ENCODE results near the gene ODAD3.
"Not testable (repeated sequence)": the region's sequence is repeated elsewhere in the genome, so short reads cannot be mapped to it uniquely, and the experiment has no call there.

Gene ODAD3

DNA sequence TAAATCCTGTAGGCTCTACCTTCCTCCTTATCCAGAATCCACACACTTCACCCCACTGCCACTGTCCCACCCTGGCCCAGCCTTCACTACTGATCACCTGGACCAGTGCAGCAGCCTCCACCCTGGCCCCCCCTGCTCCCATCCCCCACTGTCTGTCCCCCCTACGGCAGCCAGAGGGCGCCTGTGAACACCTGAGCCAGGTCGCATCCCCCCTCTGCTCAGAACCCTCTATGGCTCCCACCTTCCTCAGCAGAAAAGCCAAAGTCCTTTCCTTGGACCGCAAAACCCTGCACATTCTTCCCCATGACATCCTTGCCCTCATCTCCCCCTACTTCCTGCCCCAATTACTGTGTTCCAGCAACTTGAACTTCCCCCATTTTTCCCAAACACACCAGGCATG is 25.3 kb upstream of the ODAD3 start:
- FAIRE-seq (no peak), DNase-seq (ENCODE audit: low spot score) (no peak)

DNA sequence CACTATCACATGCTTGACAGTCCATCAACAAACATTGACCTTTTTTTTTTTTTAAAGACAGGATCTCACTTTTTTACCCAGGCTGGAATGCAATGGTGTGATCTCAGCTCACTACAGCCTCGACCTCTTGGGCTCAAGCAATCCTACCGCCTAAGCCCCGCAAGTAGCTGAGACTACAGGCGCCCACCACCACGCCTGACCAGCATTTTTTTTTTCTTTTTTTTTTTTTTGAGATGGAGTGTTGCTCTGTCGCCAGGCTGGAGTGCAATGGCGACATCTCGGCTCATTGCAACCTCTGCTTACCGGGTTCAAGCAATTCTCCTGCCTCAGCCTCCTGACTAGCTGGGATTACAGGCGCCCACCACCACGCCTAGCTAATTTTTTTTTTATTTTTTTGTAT is 24.0 kb upstream of the ODAD3 start:
- not testable (repeated sequence) for DNase-seq (ENCODE audit: low spot score); FAIRE-seq

DNA sequence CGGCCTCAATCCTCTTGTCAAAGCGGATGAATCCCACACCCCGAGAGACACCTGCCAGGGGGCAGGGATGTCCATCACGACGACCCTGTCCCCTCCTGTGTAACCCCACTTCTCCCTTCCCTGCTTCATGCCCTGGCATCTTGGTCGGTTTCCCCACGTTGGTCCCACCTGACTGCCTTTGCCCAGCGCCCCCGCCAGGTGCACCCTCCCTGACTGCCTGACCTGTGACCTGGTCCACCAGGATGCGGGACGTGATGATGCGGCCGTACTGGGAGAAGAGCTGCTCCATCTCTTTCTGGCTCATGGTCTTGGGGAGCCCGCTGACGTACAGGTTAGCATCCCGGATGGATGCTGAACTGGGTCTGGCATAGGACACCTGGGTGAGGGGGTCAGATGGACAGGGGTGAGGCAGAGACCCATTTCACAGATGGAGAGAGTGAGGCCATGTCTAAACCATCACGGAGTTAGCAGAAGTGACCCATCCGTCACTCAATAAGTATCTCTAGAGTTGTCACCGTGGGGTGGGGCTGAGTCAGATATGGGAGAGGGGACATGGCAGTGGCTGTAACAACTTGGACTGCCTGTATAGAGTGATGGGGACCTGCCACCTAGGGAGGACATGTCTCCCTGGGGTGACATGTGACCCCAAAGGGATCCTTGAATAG is 23.4 kb upstream of the ODAD3 start:
- DNase-seq (ENCODE audit: low spot score) (no peak), FAIRE-seq (no peak)

DNA sequence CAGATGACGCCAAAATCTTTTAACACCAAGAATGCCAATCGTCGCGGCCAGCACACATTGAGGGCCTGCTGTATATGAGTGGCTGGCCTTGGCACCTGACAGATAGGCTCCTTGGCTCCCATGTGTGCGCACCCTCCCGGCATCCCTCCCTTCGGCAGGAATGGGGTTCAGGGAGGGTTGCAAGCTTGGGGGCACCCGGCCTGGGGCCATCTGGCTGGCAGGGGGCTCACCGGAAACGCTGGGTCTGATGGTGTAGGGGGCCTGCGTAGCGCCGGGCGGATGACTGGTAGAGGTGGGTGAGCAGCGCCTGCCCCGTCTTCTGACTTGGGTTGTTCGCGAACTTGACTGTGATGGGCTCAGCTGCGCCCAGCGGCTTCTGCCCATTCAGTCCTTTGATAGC is 22.9 kb upstream of the ODAD3 start:
- no peak for FAIRE-seq
- DNase-seq (ENCODE audit: low spot score) = no peak

DNA sequence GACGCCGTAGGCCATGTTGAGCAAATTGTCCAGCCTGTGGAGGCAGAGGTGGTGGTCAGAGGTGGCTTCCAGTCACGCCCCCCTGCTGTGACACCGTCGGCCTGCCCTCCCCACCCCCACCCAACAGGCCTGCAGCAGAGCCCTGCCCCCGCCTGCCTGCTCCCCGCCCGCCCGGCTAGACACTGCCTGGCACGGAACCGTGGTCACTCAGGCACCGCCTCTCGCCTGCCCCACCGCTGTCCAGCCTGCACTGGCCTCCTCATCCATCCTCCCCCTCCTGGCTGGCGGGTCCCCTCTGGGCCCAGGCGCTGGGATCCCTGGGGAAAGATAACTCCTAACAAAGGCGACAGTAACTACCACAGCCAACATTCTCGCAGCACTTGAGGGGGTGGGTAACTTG is 22.2 kb upstream of the ODAD3 start:
- DNase-seq (ENCODE audit: low spot score) (no peak), FAIRE-seq (no peak)

DNA sequence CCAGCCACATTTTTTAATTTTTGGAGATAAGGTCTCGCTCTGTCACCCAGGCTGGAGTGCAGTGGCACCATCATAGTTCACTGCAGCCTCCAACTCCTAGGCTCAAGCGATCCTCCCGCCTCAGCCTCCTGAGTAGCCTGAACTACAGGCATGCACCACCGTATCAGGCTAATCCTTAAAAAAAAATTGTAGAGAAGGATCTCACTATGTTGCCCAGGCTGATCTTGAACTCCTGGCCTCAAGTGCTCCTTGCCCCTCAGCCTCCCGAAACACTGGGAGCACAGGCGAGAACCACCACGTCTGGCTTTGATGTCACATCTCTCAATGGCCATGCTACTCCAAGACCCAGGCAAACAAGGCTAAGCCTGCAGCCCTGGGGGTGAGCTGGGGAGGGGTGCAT is 21.7 kb upstream of the ODAD3 start:
- FAIRE-seq (no peak), DNase-seq (ENCODE audit: low spot score) (no peak)

DNA sequence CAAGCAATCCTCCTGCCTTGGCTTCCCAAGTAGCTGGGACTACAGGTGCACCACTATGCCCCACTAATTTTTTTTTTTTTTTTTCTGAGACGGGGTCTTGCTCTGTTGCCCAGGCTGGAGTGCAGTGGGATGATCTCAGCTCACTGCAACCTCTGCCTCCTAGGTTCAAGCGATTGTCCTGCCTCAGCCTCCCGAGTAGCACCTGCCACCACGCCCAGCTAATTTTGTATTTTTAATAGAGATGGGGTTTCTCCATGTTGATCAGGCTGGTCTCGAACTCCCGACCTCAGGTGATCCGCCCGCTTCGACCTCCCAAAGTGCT is 20.3 kb upstream of the ODAD3 start:
- DNase-seq (ENCODE audit: low spot score); FAIRE-seq: not testable (repeated sequence)

DNA sequence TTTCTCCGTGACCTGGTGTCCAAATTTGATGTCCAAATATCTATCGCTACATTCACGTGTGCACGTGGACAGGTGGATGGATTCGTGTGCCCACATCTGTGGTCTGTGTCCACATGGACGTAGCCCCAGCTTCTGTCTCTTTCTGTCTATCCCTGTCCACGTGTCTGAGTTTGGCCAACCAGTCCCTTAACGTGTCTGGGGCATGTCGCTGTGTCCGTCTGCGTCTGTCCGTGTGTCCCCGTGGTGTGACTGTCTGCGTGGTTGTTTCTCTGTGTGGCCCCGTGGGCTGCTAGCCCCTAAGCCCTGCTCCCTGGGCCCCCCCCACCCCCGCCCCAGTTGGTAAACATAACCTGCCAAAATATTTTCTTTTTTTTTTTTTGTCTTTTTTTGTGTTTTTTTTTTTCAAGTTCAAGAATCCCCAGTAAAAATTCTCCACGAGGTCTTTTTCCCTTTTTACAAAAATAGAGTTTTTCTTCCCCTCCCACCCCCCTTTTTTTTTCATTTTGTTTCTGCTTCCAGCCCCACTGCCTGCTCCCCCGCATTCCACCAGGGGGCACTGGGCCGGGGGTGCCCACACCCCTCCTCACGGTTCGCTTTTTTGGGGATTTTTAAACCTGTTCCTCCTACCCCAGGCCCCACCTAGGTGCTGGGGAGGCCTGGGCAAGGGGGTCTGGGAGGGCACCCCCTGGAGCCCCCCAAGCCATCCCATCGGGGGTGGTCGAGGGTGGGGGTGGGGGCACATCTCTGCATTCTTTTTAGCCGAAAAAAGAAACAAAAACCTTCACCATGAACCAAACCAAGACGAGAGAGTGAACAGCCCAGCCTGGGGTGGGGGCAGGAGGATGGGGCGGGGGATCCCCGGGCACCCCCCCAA is 18.8 kb upstream of the ODAD3 start:
- DNase-seq (ENCODE audit: low spot score) (no peak), FAIRE-seq (no peak)

DNA sequence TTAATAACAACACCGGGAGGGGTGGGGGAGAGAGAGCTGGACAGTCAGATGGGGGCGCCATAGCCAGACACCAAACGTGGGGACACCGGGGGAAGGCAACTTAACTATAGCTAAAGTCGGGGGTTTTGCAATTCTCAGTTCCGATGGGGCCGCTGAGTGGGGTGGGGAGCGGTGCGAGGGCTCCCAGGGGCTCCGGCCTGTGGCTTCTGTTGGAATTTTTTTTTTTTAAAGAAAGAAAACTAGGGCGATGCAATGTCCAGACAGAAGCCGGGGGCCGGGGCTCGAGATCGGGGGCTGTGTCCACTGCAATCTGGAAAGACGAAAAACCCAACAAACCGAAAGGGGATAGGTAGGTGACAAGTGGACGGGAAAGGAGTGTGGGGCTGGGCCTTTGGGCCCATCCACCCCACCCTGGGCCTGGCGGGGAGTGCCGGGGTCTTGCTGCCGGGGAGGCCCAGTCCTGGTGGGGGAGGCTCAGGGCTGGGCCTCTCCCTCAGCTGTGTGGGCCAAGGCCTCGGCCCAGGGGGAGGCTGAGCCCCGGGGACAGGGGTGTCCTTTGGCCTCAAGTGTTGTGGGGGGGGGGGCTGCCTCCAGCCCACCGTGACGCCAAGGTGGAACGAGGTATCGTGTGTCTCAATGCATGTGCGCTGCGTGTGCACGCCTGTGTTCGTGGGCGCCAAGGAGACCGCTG is 17.8 kb upstream of the ODAD3 start:
- FAIRE-seq = no peak
- DNase-seq (ENCODE audit: low spot score) = no peak

DNA sequence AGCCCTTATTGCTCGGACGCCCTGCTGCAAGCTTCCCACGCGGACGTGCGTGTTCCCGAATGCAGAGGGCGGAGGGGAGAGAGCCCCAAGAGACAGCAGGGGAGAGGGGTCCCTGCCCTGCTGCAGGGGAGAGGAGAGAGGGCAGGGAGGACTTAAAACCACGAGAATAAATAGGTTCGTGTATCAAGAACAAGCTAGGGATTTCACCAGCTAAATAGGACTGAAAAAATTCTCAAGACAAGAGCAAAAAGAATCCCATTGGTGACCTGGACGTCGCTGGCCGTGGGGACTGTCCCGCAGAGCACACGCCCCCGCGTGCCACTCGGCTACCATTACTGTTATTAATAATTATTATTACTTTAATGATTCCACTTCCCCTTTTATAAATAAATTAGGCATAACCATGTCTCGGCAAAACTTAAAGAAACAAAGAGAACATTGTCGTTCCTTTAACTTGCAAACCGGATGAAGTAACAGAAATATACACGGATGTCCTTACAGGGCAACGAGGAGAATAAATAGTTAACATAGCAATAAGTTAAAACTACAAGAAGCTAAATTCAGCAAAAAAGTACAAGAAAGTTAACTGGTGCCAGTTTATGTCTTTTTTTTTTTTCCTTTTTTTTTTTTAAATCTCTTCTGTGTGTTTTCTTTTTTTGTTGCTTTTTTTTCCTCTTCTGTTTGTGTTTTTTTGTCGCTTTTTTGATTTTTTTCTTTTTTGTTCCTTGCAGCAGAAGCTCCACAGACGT is 17.1 kb upstream of the ODAD3 start:
- no peak for DNase-seq (ENCODE audit: low spot score)

DNA sequence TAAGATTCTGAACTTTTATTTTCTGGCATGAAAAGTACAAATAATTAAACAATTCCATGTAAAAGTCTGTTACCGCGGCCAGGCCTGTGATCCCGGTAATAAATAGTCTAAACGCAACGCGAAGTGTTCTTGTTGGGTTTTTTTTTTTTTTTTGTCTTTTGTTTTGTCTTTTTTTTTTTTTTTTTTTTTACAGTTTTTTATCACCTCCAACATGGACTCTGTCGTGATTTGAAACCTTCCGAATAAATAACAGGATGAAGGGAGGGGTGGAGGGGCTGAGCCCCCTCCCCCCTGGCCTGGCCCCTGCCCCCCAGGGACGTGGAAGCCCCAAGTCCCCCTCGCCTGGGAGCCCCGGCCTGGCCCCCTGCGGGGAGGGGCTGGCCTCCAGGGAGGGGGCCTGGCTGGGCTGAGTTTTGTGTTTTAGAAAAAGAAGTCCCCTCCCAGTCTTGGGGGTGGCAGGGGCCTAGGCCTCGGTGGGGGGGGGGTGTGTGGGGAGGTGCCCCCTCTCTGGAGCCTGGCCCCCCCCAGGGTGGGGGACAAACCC is 16.5 kb upstream of the ODAD3 start:
- DNase-seq (ENCODE audit: low spot score) = no peak
- no peak for FAIRE-seq

More for the DNA sequence above, 17.1 kb upstream of the ODAD3 start:
- FAIRE-seq = no peak

DNA sequence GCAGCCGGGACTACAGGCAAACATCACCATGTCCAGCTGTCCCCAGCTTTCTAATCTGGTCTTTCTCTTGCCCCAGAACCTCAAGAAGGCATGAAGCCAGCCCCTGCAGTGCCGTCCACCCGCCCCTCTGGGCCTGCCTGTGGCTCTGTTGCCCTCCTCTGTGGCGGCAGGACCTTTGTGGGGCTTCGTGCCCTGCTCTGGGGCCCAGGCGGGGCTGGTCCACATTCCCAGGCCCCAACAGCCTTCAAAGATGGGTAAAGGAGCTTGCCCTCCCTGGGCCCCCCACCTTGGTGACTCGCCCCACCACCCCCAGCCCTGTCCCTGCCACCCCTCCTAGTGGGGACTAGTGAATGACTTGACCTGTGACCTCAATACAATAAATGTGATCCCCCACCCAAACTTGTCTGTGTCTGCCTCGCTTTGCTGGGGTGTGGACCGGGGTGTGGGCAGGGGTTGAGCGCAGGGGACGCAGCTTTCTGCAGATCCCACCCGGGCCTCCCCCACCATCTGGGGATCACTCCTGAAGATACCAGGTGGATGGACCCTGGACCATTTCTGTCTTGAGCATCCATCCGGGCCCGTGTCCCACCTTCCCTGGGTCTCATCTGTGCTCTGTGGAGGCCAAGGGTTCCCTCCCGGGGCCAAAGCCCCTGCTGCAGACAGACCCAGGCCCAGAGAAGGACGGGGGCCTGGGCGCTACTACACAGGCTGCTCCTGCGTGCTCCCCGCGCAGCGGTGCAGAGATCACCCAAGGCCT is 15.8 kb upstream of the ODAD3 start:
- no peak for DNase-seq (ENCODE audit: low spot score)
- no peak for FAIRE-seq

DNA sequence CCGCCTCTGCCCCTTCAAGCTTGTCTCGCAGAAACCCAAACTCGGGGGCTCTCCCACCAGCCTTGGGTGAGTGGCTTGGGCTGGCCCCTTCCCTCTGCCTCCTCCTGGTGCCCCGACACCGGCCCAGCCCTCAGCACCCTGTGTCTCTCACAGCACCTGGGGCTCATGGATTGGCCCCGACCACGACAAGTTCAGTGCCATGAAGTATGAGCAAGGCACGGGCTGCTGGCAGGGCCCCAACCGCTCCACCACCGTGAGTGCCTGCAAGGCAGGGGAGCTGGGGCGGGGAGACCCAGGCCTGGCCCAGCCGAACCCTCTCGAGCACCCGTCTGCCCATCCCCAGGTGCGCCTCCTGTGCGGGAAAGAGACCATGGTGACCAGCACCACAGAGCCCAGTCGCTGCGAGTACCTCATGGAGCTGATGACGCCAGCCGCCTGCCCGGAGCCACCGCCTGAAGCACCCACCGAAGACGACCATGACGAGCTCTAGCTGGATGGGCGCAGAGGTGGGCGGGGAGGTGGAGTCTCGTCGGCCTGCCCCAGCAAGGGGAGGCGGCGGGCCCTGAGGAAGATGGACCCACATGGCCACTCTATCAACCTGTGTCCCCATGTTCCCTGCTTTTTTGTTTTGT is 14.1 kb upstream of the ODAD3 start:
- no peak for DNase-seq (ENCODE audit: low spot score)
- no peak for FAIRE-seq

DNA sequence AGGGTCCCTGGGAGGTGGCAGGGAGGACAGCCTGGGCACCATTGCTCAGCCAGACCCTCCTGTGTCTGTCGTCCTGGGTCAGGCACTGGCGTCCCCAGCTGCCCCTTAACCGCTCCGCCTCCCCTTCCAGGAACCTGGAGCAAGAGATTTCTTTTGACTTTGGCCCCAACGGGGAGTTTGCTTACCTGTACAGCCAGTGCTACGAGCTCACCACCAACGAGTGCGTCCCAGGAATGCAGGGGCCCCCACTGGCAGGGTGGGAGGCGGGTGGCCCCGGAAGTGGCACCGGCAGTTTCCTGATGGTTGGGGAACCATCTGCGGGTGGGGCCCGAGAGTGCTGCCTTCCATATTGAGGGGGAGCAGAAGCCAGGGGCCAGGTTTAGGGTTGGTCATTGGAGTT is 13.5 kb upstream of the ODAD3 start:
- FAIRE-seq (no peak), DNase-seq (ENCODE audit: low spot score) (no peak)

DNA sequence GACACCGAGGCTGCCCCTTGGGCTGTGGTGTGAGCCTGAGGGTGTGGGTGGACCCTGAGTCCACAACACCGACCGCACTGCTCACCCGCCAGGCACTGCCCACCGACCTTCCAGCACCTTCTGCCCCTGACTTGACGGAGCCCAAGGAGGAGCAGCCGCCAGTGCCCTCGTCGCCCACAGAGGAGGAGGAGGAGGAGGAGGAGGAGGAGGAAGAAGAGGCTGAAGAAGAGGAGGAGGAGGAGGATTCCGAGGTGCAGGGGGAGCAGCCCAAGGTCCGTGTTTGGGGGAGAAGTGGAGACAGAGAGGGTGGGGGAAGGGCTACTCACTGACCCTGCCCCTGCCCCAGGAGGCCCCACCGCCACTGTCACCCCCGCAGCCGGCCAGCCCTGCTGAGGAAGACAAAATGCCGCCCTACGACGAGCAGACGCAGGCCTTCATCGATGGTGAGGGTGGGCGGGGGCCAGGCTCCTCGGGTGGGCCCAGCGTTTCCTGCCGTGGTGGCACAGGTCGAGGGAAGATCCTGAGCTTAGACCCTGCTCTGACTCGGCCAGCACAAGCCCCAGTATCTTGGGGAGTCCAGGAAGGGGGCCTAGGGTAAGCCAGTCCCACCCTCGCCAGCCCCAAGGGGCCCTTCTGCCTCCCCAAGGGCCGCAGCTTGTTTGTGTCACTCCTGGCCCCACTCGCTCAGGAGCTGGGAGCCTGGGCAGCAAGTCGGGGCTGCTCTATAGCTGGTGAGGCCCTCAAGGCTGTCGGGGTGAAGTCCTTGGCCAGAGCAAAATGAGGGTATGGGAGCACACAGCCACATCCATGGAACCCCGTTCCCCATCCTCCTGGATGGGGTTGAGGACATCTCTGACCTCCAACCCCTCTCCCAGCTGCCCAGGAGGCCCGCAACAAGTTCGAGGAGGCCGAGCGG is 12.7 kb upstream of the ODAD3 start:
- no peak for FAIRE-seq
- DNase-seq (ENCODE audit: low spot score) = no peak

DNA sequence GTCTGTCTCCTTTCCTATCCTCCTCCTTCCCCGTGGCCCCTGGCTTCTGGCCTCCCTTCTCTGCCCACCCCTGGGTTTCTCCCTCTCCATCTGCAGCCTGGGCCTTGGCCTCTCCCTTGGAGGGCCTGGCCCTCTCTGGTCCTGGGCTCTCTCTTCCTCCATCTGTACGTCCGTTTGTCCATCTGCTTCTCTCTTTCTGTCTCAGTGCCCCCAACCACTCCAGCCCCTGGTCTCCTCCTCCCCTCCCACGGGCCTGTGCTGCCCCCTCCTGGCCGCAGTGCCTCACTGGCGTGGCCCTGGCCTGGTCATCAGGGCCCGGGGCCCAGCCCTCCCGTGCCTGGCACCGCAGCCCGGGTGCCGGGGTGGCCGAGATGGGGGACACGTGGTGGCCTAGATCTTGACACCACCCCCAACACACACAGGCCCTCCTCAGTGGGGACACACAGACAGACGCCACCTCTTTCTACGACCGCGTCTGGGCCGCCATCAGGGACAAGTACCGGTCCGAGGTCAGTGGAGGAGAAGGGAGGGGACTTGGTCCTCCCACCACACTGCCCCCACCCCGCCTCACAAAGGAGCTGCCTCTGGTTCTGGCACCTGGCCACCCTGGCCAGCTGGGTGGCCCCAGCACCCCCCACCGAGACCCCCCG is 11.9 kb upstream of the ODAD3 start:
- DNase-seq (ENCODE audit: low spot score) (no peak), FAIRE-seq (no peak)

DNA sequence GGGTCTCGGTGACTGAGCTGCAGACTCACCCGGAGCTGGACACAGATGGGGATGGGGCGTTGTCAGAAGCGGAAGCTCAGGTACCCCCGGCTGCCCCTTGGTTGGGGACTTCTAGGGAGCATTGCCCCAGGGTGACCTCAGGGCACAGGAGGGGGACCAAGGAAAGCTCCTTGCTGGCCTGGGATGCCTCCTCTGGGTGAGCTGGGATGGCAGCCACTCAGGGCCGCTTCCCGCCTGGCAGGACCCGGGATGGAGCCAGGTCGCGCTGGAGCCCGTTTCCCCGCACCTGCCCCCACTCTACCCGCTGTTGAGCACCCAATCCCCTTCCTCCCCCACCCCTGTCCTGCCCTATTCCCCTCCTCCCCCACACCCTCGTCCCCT is 11.3 kb upstream of the ODAD3 start:
- DNase-seq (ENCODE audit: low spot score) = no peak

DNA sequence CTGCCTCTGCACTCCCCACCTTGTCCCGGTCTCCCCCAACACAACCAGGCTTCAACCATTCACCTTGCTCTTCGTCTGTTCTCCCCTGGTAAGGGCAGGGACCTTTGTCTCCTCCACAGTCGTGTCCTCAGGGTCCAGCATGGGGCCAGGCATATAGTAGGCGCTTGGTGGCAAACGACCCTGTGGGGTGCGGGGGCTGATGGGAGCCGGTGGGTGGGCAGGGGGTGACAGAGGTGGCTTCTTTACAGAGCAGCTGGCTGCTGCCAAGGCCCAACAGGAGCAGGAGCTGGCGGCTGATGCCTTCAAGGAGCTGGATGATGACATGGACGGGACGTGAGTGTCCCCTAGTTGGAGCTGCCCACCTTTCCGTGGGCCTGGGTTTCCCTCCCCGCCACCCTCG is 10.2 kb upstream of the ODAD3 start:
- no peak for FAIRE-seq
- DNase-seq (ENCODE audit: low spot score) = no peak

More for the DNA sequence above, 11.3 kb upstream of the ODAD3 start:
- no peak for FAIRE-seq

DNA sequence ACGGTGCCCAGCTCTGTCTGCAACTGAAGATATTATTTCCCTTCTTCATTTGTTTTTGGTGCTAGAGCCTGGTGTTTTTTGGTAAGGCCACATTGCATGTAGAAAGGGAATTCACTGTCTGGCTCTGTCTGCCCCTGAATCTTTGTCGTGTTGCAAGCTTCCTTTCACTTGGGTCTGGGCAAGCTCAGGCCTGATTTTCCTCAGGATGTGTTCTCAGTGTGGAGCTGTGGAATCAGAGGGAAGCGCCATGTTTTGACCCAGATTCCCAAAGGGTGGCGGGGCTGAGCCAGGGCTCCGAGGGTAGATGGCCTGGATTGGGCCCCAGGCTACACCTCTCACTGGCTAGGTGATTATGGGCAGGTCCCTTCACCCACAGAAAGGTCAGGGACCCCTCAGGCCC is 9.1 kb upstream of the ODAD3 start:
- no peak for DNase-seq (ENCODE audit: low spot score)
- no peak for FAIRE-seq
